NT2/D1 (cell line): ENCODE measurements around the gene C1QC.

Experiments used
- DNase-seq: peaks from one replicate; pipeline ENCODE4 v3.0.0-alpha.2; 2011; ENCODE audit warnings: low read depth, low spot score
- H3K27me3 ChIP-seq: 2 replicates; pipeline ENCODE4 v1.6.0; 2011; ENCODE audit warnings: mild to moderate bottlenecking; ENCODE audit not compliant: insufficient read length, insufficient read depth
- H3K36me3 ChIP-seq: 2 replicates; pipeline ENCODE4 v1.6.1; 2011; ENCODE audit warnings: mild to moderate bottlenecking, low read length, mixed read lengths; ENCODE audit not compliant: insufficient read depth, insufficient read length
- H3K4me1 ChIP-seq: 2 replicates; pipeline ENCODE4 v1.5.1; 2011; ENCODE audit not compliant: insufficient read depth, insufficient read length
- H3K4me3 ChIP-seq: 2 replicates; pipeline ENCODE4 v1.5.1; 2011; ENCODE audit warnings: low read depth; ENCODE audit not compliant: insufficient read length
- H3K9ac ChIP-seq: 2 replicates; pipeline ENCODE4 v1.6.0; 2011; ENCODE audit warnings: low read depth; ENCODE audit not compliant: insufficient read length
- H3K9me3 ChIP-seq: 2 replicates; pipeline ENCODE4 v1.5.1; 2011; ENCODE audit warnings: mild to moderate bottlenecking, low read length; ENCODE audit not compliant: insufficient read depth
- SUZ12 ChIP-seq: IDR thresholded peaks from 2 replicates; pipeline ENCODE4 v1.6.1; 2011; ENCODE audit not compliant: insufficient read length, insufficient read depth; ENCODE audit errors: extremely low read depth
- YY1 ChIP-seq: IDR thresholded peaks from 2 replicates; pipeline ENCODE4 v1.6.1; 2011; ENCODE audit not compliant: insufficient read length, insufficient read depth
- ZNF274 ChIP-seq: IDR thresholded peaks from 2 replicates; pipeline ENCODE4 v1.6.1; 2011; ENCODE audit warnings: mild to moderate bottlenecking, low read depth, low read length

Gene C1QC

GRCh38 chr1:22600817-22601605 lies 42.4 kb upstream of the C1QC start:
- no peaks in the 10 kb centered on the region for H3K9me3 ChIP-seq
- no peak overlapping the region for H3K9ac ChIP-seq
- H3K27me3 ChIP-seq: peaks cover 28% of the 10 kb centered on the region
- TF ChIP-seq YY1 (no peak), SUZ12 (no peak), ZNF274 (no peak)
- H3K4me3 ChIP-seq: no peak overlapping the region
- H3K36me3 ChIP-seq: no peaks in the 10 kb centered on the region
- no peak for DNase-seq
- H3K4me1 ChIP-seq: no peaks in the 10 kb centered on the region

GRCh38 chr1:22601610-22602009 lies 41.8 kb upstream of the C1QC start:
- Histone ChIP-seq H3K4me3 (no peak overlapping the region), H3K4me1 (no peaks in the 10 kb centered on the region), H3K9me3 (no peaks in the 10 kb centered on the region), H3K9ac (no peak overlapping the region), H3K27me3 (peaks cover 34% of the 10 kb centered on the region), H3K36me3 (no peaks in the 10 kb centered on the region)
- no peak for TF ChIP-seq SUZ12
- TF ChIP-seq YY1: no peak
- TF ChIP-seq ZNF274: no peak
- no peak for DNase-seq

DNA sequence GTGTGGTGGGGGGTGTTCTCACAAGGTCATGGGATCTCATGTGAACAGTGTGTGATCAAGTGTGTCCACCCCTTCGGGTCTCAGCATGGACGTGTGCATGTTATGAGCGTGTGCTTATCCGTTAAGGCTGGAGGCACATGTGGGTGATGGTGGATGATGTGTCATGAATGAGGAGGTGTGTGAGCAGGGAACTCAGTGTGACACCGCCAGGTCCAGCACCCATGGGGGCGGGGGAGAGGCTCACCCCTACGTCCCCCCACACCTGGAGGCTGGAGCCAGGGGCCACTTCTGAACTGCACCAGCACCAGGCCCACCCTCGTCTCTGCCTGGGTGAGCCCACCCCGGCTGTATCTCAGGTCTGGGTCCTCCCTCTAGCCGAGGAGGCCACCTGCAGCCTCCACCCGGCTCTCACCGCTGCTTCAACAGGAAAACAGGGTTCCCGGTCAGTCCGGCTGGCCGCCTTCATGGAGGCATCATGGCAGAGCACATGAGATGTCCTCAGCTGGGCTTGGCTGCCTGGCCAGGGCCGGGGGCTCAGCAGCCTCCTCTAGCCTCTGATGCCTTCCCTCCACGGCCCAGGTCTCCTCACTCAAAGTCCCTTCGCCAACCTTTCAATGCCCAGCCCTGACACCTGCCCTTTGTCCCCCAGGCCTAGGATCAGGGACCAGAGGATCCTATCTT lies 41.2 kb upstream of the C1QC start:
- Histone ChIP-seq H3K27me3 (peaks cover 38% of the 10 kb centered on the region), H3K36me3 (no peaks in the 10 kb centered on the region), H3K9ac (no peak overlapping the region), H3K4me1 (no peaks in the 10 kb centered on the region), H3K9me3 (no peaks in the 10 kb centered on the region), H3K4me3 (no peak overlapping the region)
- TF ChIP-seq YY1 (no peak), ZNF274 (no peak), SUZ12 (no peak)
- DNase-seq: no peak

DNA sequence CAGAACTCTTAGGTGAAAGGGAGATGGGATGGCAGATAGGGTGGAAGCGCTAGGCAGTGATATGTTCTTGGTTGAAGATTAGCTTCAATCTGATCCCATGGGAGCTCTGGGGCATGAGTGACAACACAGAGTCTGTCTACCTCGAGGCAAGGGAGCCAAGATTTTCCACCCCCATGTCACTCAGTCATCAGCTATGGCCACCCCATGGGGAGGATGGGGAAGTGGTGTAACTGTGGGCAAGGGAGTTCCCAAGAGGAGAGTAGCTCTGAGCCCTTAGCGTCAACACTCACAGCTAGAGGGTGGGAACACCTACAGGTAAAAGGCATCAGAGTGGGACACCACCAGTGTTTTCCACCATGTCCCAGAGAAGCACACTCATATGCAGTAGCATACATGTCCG lies 37.3 kb upstream of the C1QC start:
- Histone ChIP-seq H3K27me3 (peaks cover 77% of the 10 kb centered on the region), H3K4me1 (no peaks in the 10 kb centered on the region), H3K9ac (no peak overlapping the region), H3K36me3 (no peaks in the 10 kb centered on the region), H3K9me3 (no peaks in the 10 kb centered on the region), H3K4me3 (no peak overlapping the region)
- TF ChIP-seq YY1: no peak
- TF ChIP-seq ZNF274: no peak
- no peak for TF ChIP-seq SUZ12
- no peak for DNase-seq

- H3K9me3 ChIP-seq: no peaks in the 10 kb centered on the region
- H3K27me3 ChIP-seq: peaks cover 87% of the 10 kb centered on the region
- H3K9ac ChIP-seq: no peak overlapping the region
- H3K4me1 ChIP-seq: no peaks in the 10 kb centered on the region
- DNase-seq: no peak
- no peaks in the 10 kb centered on the region for H3K36me3 ChIP-seq
- no peak overlapping the region for H3K4me3 ChIP-seq
- TF ChIP-seq YY1 (no peak), ZNF274 (no peak), SUZ12 (no peak)
Observed at GRCh38 chr1:22607154-22607553, 36.3 kb upstream of the C1QC start.

GRCh38 chr1:22608361-22608760 lies 35.1 kb upstream of the C1QC start:
- Histone ChIP-seq H3K27me3 (peaks cover 93% of the 10 kb centered on the region), H3K9me3 (no peaks in the 10 kb centered on the region), H3K9ac (no peak overlapping the region), H3K4me1 (no peaks in the 10 kb centered on the region), H3K4me3 (no peak overlapping the region), H3K36me3 (no peaks in the 10 kb centered on the region)
- no peak for TF ChIP-seq ZNF274
- no peak for TF ChIP-seq SUZ12
- no peak for TF ChIP-seq YY1
- no peak for DNase-seq

DNA sequence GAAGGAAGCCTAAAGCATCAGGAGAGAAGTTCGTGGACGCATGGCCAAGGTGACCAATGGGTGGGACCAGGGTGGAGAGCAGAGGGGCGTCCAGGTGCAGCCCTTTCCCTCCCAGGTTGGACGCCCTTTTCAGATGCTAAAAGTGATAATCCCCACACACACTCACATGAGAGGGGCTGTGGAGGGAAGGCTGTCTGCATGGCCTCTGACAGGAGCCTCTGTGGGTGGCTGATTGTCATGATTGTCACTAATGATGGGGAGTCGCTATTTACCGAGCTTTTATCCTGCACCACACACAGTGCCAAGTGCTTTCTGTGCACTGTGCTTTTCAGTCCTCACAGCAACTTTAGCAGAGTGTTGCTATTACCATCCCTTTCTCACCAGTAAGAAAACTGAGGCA lies 34.1 kb upstream of the C1QC start:
- no peak for DNase-seq
- H3K4me1 ChIP-seq: peaks cover 4% of the 10 kb centered on the region
- H3K9me3 ChIP-seq: no peaks in the 10 kb centered on the region
- no peak overlapping the region for H3K4me3 ChIP-seq
- H3K27me3 ChIP-seq: peaks cover 93% of the 10 kb centered on the region
- H3K36me3 ChIP-seq: no peaks in the 10 kb centered on the region
- H3K9ac ChIP-seq: no peak overlapping the region
- TF ChIP-seq ZNF274: no peak
- no peak for TF ChIP-seq SUZ12
